Thyroid gland (tissue), 4 donors: ENCODE results near the gene MEIOSIN. TPM values are rescaled to one million over a fixed set of nuclear protein-coding genes. Genes with fewer than 3 reads are reported as not detected.

Experiments used
- DNase-seq, 2 donors: peaks; one replicate each; pipeline ENCODE4 v3.0.0-alpha.2; 2019
- H3K27ac ChIP-seq, 3 donors: fragments of 200-600 bp; sonication (generic); 1 replicate in 2 of 3; 2 replicates in 1 of 3; pipeline ENCODE4 v1.5.1; 2016 to 2019; ENCODE audit warnings: mild to moderate bottlenecking in 1 of 3, moderate library complexity in 1 of 3
- H3K27me3 ChIP-seq: fragments of 200-600 bp; sonication (generic); one replicate; pipeline ENCODE4 v1.5.1; 2019
- H3K36me3 ChIP-seq, 2 donors: fragments of 200-600 bp; sonication (generic); one replicate each; pipeline ENCODE4 v1.5.1; 2016 to 2019
- H3K4me1 ChIP-seq, 2 donors: fragments of 200-600 bp; sonication (generic); one replicate each; pipeline ENCODE4 v1.5.1; 2017 to 2019
- H3K4me3 ChIP-seq, 3 donors: fragments of 200-600 bp; sonication (generic); replicated peaks in 1 of 3; 1 replicate in 2 of 3; 2 replicates in 1 of 3; pipeline ENCODE4 v1.5.1; 2016; ENCODE audit warnings: mild to moderate bottlenecking in 1 of 3
- H3K9me3 ChIP-seq: fragments of 200-600 bp; sonication (generic); one replicate; pipeline ENCODE4 v1.5.1; 2017
- POLR2A ChIP-seq, 2 donors: fragments of 450-650 bp; IDR thresholded peaks; one replicate each; pipeline ENCODE4 v1.6.1; 2017; ENCODE audit warnings: antibody characterized with exemption in 2 of 2, mild to moderate bottlenecking in 2 of 2, moderate library complexity in 1 of 2
- whole genome bisulfite sequencing, 2 donors: methylation state at CpG; one replicate each; pipeline ENCODE4 v1.1.5; 2017; 5-methylcytosine and 5-hydroxymethylcytosine counted together
- intact Hi-C: fragments of 100-400 bp; cut with DNase I; formaldehyde crosslinking; loops from one replicate; pipeline ENCODE4 v1.15.1; 2023
- total RNA-seq, 4 donors: library from RNA; depleted of rRNA; stranded (reverse); fragments of >200 nt; gene quantifications; one replicate each; pipeline ENCODE4 v1.2.3, GENCODE V29; 2016
- TF ChIP-seq, protein P1 (sequence below), 6 experiments: fragments of 200-600 bp in 3 of 6; fragments of 450-650 bp in 3 of 6; sonication (generic) in 3 of 6; IDR thresholded peaks; one replicate each; pipeline ENCODE4 v1.5.1; 2016 to 2019; ENCODE audit warnings: antibody characterized with exemption in 6 of 6, mild to moderate bottlenecking in 2 of 6, inconsistent platforms in 1 of 6, moderate library complexity in 1 of 6

The MEIOSIN gene
- total RNA-seq, 4 donors from 2014 or later = not detected

GRCh38 chr19:45784096-45784495 lies 50.9 kb downstream of the MEIOSIN start:
- Histone ChIP-seq H3K4me3 (no peak overlapping the region), H3K27ac (peak overlapping the region in 2 of 3 donors; percentile 65 to 79), H3K4me1 (peaks cover 30 to 35% of the 10 kb centered on the region in 2 donors), H3K9me3 (no peaks in the 10 kb centered on the region), H3K36me3 (peaks cover 19 to 25% of the 10 kb centered on the region in 2 donors), H3K27me3 (no peaks in the 10 kb centered on the region)
- intact Hi-C loops = no loop called here
- 87 to 89% methylated on average over 4 of the region's 4 CpGs for WGBS, 2 donors
- TF ChIP-seq, protein P1, sequence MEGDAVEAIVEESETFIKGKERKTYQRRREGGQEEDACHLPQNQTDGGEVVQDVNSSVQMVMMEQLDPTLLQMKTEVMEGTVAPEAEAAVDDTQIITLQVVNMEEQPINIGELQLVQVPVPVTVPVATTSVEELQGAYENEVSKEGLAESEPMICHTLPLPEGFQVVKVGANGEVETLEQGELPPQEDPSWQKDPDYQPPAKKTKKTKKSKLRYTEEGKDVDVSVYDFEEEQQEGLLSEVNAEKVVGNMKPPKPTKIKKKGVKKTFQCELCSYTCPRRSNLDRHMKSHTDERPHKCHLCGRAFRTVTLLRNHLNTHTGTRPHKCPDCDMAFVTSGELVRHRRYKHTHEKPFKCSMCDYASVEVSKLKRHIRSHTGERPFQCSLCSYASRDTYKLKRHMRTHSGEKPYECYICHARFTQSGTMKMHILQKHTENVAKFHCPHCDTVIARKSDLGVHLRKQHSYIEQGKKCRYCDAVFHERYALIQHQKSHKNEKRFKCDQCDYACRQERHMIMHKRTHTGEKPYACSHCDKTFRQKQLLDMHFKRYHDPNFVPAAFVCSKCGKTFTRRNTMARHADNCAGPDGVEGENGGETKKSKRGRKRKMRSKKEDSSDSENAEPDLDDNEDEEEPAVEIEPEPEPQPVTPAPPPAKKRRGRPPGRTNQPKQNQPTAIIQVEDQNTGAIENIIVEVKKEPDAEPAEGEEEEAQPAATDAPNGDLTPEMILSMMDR (IDR thresholded peaks at IDR 0.05) = no peak
- TF ChIP-seq POLR2A (IDR thresholded peaks at IDR 0.05) = no peak
- DNase-seq = no peak

DNA sequence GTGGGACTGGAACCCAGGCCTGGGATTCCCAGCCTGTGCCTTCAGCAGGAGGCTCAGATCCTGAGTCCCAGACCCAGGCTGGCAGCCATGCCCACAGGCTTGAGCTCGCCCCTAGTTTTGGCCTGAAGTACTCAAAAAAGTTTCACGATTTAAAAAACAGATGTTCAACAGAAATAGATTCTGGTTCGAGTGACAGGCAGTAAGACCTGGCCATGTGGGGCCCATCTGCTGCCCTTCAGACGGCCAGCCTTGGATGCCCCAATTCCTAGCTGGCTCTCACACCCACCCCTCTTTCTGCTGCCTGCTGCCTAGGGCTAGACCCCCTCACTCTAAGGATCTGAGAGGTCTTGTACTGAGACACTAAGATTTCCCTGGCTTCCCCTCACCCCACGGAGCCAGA lies 51.9 kb downstream of the MEIOSIN start:
- no peak overlapping the region for H3K27ac ChIP-seq
- peaks cover 20 to 29% of the 10 kb centered on the region in 2 donors for H3K4me1 ChIP-seq
- 91 to 92% methylated on average over 5 of the region's 5 CpGs for WGBS, 2 donors
- TF ChIP-seq POLR2A (IDR thresholded peaks at IDR 0.05) = no peak
- no peaks in the 10 kb centered on the region for H3K9me3 ChIP-seq
- H3K27me3 ChIP-seq = no peaks in the 10 kb centered on the region
- H3K36me3 ChIP-seq = peaks cover 23 to 33% of the 10 kb centered on the region in 2 donors
- H3K4me3 ChIP-seq = no peak overlapping the region
- intact Hi-C loops = no loop called here
- no peak for DNase-seq

DNA sequence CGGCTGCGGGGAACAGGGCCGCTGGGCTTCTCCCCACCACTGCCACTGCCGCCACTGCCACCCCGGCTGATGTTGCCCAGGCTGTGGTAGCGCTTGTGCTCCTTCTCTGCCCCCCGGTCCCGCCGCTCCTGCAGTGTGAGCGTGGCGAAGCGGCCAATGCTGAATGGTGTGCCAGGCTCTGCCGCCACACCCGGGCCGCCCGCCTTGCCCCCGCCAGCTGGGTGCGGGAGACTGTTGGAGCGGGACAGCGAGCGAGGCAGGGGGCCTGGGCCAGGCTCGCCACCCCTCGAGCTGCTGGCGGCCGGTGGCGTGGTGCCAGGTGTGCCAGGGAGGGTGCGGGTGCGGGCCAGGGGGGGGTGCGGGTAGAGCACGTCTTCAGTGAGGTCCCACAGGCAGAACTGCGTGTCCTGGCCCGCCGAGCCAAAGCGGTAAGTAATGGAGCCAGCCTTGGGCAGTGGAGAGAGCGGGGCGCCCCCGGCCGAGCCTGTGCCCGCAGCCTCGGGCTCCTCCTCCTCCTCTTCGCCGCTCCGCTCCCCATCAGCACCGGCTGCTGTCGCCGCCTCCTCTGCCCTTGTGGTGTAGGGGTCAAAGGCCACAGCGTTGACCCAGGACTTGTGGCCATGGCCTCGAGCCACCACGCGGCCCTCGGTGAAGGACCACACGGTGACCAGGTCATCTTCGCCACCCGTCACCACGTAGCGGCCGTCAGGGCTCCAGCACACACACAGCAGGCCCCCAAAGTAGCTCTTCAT lies 52.7 kb downstream of the MEIOSIN start:
- 94 to 95% methylated on average over 19 to 36 of the region's 57 CpGs for WGBS, 2 donors
- H3K4me1 ChIP-seq = peaks cover 16 to 22% of the 10 kb centered on the region in 2 donors
- DNase-seq = no peak

DNA sequence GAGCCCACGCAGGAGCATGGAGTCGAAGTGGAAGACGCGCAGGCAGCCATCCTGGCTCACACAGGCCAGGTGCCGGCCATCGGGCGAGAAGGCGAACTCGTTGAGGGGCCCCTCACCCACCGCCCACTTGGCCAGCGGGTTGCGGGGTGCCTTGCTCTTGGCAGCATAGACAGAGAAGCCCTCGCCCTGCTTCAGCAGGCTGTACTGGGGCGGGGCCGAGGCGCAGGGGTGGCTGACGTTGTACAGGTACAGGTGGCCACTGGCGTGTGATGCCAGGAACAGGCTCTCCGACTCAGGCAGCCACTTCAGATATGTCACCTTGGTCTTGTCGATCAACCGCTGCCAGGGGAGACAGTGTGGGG lies 53.3 kb downstream of the MEIOSIN start:
- H3K36me3 ChIP-seq = peaks cover 23 to 33% of the 10 kb centered on the region in 2 donors

More for the DNA sequence above, 52.7 kb downstream of the MEIOSIN start:
- peaks cover 23 to 33% of the 10 kb centered on the region in 2 donors for H3K36me3 ChIP-seq
- H3K27me3 ChIP-seq = no peaks in the 10 kb centered on the region
- no peak overlapping the region for H3K4me3 ChIP-seq
- H3K9me3 ChIP-seq = no peaks in the 10 kb centered on the region
- intact Hi-C loops = no loop called here
- H3K27ac ChIP-seq = no peak overlapping the region
- TF ChIP-seq, protein P1 (IDR thresholded peaks at IDR 0.05) = no peak
- TF ChIP-seq POLR2A (IDR thresholded peaks at IDR 0.05) = no peak

GRCh38 chr19:45789035-45789786 lies 56.0 kb downstream of the MEIOSIN start:
- H3K27ac ChIP-seq = no peak overlapping the region
- H3K27me3 ChIP-seq = no peaks in the 10 kb centered on the region
- TF ChIP-seq POLR2A (IDR thresholded peaks at IDR 0.05) = no peak
- TF ChIP-seq, protein P1 (IDR thresholded peaks at IDR 0.05) = no peak
- H3K4me3 ChIP-seq = no peak overlapping the region
- peaks cover 23 to 33% of the 10 kb centered on the region in 2 donors for H3K36me3 ChIP-seq
- no peak for DNase-seq
- WGBS, 2 donors = 92 to 94% methylated on average over 15 of the region's 15 CpGs
- intact Hi-C loops = no loop called here
- peaks cover 9 to 18% of the 10 kb centered on the region in 2 donors for H3K4me1 ChIP-seq
- no peaks in the 10 kb centered on the region for H3K9me3 ChIP-seq

More for the DNA sequence above, 53.3 kb downstream of the MEIOSIN start:
- H3K4me1 ChIP-seq = peaks cover 15 to 22% of the 10 kb centered on the region in 2 donors
- intact Hi-C loops = no loop called here
- H3K9me3 ChIP-seq = no peaks in the 10 kb centered on the region
- no peak for TF ChIP-seq POLR2A (IDR thresholded peaks at IDR 0.05)
- TF ChIP-seq, protein P1 (IDR thresholded peaks at IDR 0.05) = no peak
- no peak overlapping the region for H3K4me3 ChIP-seq
- H3K27ac ChIP-seq = no peak overlapping the region
- WGBS, 2 donors = 92 to 95% methylated on average over 11 to 15 of the region's 21 CpGs
- no peaks in the 10 kb centered on the region for H3K27me3 ChIP-seq
- DNase-seq = no peak
